Endometrium (tissue), 2 donors: Measurements from ENCODE around the gene ZFP2.

ENCODE experiments used
- FAIRE-seq: peaks from 2 replicates; lab custom pipeline; 2012; peaks lifted over from hg19 to GRCh38; lab: Jason Lieb, UNC
- donor health status: control.
- donor health status: control.

The ZFP2 gene

DNA sequence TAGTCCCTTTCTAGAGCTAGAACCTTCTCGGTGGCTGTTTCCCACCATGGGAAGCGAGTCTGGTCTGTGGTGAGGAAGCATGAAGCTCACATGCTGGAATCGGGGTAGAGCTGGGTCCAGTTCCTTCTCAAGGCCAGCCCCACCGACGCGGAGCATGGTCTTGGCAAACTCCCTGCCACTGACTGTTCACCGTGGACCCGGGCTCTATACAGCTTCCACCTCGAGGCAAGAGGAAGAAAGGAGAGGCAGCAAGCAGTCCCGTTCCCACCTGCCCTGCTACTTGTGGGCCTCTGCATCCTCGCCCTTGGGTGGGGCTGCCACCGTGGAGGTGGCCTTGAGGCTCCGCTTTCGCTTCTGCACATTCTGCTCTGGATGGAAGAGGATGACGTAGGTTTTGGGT is 85.7 kb downstream of the ZFP2 start:
- no peak for FAIRE-seq
